OCI-LY1 (cell line): ENCODE results near the gene VDR.

Experiments
- H2AFZ ChIP-seq: fragments of 200-600 bp; sonication (generic), shearing (Covaris generic); 2 replicates; pipeline ENCODE4 v1.6.0; 2014; ENCODE audit warnings: antibody characterized with exemption, mild to moderate bottlenecking, low read length
- H3F3A ChIP-seq: fragments of 200-600 bp; sonication (generic), shearing (Covaris generic); 2 replicates; pipeline ENCODE4 v1.6.0; 2014; ENCODE audit warnings: mild to moderate bottlenecking, antibody characterized with exemption, low read length, moderate library complexity; ENCODE audit not compliant: insufficient read depth
- H3K27ac ChIP-seq: fragments of 200-600 bp; sonication (generic); 2 replicates; pipeline ENCODE4 v1.5.1; 2014; ENCODE audit warnings: low read length, mixed run types, mild to moderate bottlenecking, low read depth; ENCODE audit not compliant: poor library complexity, severe bottlenecking
- H3K27me3 ChIP-seq: fragments of 200-600 bp; sonication (generic); 2 replicates; pipeline ENCODE4 v1.6.0; 2014; ENCODE audit warnings: antibody characterized with exemption, mild to moderate bottlenecking, low read length, moderate library complexity; ENCODE audit not compliant: insufficient read depth
- H3K36me3 ChIP-seq: fragments of 200-600 bp; sonication (generic); 2 replicates; pipeline ENCODE4 v1.6.1; 2014; ENCODE audit warnings: mild to moderate bottlenecking, antibody characterized with exemption, low read length, moderate library complexity, mixed read lengths; ENCODE audit not compliant: insufficient read depth
- H3K4me1 ChIP-seq: fragments of 200-600 bp; sonication (generic); 2 replicates; pipeline ENCODE4 v1.5.1; 2014; ENCODE audit warnings: mild to moderate bottlenecking, low read length, moderate library complexity; ENCODE audit not compliant: insufficient read depth, severe bottlenecking
- H3K4me2 ChIP-seq: fragments of 200-600 bp; sonication (generic), shearing (Covaris generic); 2 replicates; pipeline ENCODE4 v1.6.1; 2014; ENCODE audit warnings: low read length
- H3K4me3 ChIP-seq: fragments of 200-600 bp; sonication (generic); 2 replicates; pipeline ENCODE4 v1.5.1; 2014; ENCODE audit warnings: low read length, low read depth, mild to moderate bottlenecking, mixed read lengths; ENCODE audit not compliant: poor library complexity, severe bottlenecking
- H3K79me2 ChIP-seq: fragments of 200-600 bp; shearing (Covaris generic); 2 replicates; pipeline ENCODE4 v1.6.1; 2016; ENCODE audit warnings: mixed run types, low read length, mixed read lengths; ENCODE audit not compliant: insufficient read depth
- H3K9ac ChIP-seq: fragments of 200-600 bp; sonication (generic), shearing (Covaris generic); 2 replicates; pipeline ENCODE4 v1.6.1; 2014; ENCODE audit warnings: mild to moderate bottlenecking, low read length, mixed read lengths
- H3K9me2 ChIP-seq: fragments of 200-600 bp; sonication (generic), shearing (Covaris generic); 2 replicates; pipeline ENCODE4 v1.6.1; 2014; ENCODE audit warnings: low read depth, mild to moderate bottlenecking, low read length, mixed read lengths
- H3K9me3 ChIP-seq: fragments of 200-600 bp; shearing (Covaris generic); 2 replicates; pipeline ENCODE4 v1.6.1; 2014; ENCODE audit warnings: low read length, mixed read lengths
- H4K20me1 ChIP-seq: fragments of 200-600 bp; sonication (generic), shearing (Covaris generic); 2 replicates; pipeline ENCODE4 v1.6.0; 2016; ENCODE audit warnings: mild to moderate bottlenecking, low read length; ENCODE audit not compliant: insufficient read depth
- EZH2 ChIP-seq: fragments of 200-600 bp; sonication (generic), shearing (Covaris generic); IDR thresholded peaks from 2 replicates; pipeline ENCODE4 v1.8.0; 2017; ENCODE audit warnings: borderline replicate concordance, mixed run types, mild to moderate bottlenecking, antibody characterized with exemption, low read length, moderate library complexity, mixed read lengths
- TF ChIP-seq, protein P1 (sequence below): fragments of 200-600 bp; sonication (generic), shearing (Covaris generic); IDR thresholded peaks from 2 replicates; pipeline ENCODE4 v1.5.1; 2017; ENCODE audit warnings: mild to moderate bottlenecking, antibody characterized with exemption, low read length, moderate library complexity, mixed read lengths

The VDR gene

DNA sequence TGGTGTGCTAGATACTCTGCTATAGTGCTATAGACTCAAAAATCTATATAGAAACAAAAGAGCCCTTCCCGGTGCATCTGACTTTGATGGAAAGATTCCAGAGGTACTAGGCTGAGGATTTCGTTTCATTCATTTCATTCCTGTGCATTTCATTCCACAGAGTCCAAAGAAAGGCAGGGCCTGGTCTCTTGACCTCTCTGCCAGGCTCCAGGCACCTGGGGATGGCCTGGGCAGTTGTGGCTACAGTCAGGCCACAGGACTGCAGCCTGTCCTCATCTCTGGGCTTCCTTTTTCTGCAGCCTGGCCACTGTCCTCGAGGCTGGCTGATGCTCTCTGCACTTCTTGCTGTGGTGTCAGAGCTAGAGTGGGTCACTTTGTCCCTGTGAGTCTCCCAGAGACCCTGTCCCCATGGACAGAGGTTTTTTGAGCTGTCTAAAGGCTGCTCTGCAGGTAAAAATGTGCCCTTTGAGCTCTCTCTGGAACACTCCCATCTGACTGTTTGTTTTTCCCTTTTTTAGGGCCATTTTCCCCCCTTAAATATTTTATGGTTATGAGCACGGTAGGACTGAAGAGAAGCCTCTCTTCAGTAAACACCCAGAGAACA, 3.2 kb upstream of the VDR start:
- no peak overlapping the region for H2AFZ ChIP-seq
- no peaks in the 10 kb centered on the region for H3K79me2 ChIP-seq
- H3K27ac ChIP-seq, result no peak overlapping the region
- no peak overlapping the region for H3K4me2 ChIP-seq
- H3K9me2 ChIP-seq, result no peaks in the 10 kb centered on the region
- H3K9me3 ChIP-seq, result no peaks in the 10 kb centered on the region
- no peaks in the 10 kb centered on the region for H3K36me3 ChIP-seq
- H3K27me3 ChIP-seq, result no peaks in the 10 kb centered on the region
- no peaks in the 10 kb centered on the region for H4K20me1 ChIP-seq
- no peaks in the 10 kb centered on the region for H3F3A ChIP-seq
- no peak overlapping the region for H3K9ac ChIP-seq
- no peak for TF ChIP-seq EZH2
- TF ChIP-seq, protein P1, sequence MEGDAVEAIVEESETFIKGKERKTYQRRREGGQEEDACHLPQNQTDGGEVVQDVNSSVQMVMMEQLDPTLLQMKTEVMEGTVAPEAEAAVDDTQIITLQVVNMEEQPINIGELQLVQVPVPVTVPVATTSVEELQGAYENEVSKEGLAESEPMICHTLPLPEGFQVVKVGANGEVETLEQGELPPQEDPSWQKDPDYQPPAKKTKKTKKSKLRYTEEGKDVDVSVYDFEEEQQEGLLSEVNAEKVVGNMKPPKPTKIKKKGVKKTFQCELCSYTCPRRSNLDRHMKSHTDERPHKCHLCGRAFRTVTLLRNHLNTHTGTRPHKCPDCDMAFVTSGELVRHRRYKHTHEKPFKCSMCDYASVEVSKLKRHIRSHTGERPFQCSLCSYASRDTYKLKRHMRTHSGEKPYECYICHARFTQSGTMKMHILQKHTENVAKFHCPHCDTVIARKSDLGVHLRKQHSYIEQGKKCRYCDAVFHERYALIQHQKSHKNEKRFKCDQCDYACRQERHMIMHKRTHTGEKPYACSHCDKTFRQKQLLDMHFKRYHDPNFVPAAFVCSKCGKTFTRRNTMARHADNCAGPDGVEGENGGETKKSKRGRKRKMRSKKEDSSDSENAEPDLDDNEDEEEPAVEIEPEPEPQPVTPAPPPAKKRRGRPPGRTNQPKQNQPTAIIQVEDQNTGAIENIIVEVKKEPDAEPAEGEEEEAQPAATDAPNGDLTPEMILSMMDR, result no peak
- peaks cover 18% of the 10 kb centered on the region for H3K4me1 ChIP-seq
- no peak overlapping the region for H3K4me3 ChIP-seq

DNA sequence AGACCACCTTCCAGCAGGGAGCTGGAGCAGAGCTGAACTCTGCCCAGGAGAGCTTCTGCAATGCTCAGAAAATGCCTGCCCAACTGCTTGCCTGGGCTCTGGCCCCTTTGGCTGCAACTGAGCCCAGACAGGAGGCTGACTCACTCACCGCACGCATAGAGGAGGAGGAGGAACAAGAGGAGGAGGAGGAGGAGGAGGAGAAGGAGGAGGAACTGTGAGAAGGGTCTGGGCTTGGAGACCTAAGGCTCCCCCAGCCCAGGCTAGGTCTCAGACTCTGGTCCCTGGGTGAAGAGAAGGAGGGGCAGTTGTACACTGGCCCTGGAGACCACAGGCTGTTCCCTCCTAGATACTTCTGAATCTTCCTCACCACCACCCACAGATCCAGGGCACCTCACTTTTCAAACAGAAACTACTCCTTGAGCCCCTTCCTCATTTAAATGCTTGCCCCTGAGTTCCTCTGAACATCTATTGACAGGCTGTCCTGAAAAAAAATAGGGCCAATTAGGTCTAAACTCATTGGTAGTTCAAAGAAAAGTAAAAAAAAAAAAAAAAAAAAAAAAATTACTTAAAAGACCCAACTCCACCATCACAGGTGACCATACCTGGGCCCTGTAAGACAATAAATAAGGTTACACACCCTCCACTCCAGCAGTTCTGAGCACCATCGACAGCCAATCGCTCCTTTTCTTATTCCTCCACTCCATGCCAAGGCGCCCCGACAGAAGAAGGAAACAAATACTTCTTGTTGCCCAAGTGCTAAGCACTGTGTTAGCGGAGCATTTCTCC, 674 bp downstream of the VDR start:
- Histone ChIP-seq H3K4me3 (peak overlapping the region; percentile 60), H3K27ac (no peak overlapping the region), H3F3A (no peaks in the 10 kb centered on the region), H3K4me1 (peaks cover 18% of the 10 kb centered on the region), H3K9me2 (no peaks in the 10 kb centered on the region), H3K4me2 (peak overlapping the region; percentile 73), H3K9me3 (no peaks in the 10 kb centered on the region), H3K36me3 (no peaks in the 10 kb centered on the region), H3K27me3 (0 out of 2 replicates have a peak, but pooled peaks cover 7% of the 10 kb centered on the region), H3K9ac (peak overlapping the region; percentile 49; the same call in 1 of the 2 replicates), H4K20me1 (no peaks in the 10 kb centered on the region), H3K79me2 (no peaks in the 10 kb centered on the region), H2AFZ (no peak overlapping the region)
- TF ChIP-seq EZH2, result no peak
- TF ChIP-seq, protein P1, result no peak

DNA sequence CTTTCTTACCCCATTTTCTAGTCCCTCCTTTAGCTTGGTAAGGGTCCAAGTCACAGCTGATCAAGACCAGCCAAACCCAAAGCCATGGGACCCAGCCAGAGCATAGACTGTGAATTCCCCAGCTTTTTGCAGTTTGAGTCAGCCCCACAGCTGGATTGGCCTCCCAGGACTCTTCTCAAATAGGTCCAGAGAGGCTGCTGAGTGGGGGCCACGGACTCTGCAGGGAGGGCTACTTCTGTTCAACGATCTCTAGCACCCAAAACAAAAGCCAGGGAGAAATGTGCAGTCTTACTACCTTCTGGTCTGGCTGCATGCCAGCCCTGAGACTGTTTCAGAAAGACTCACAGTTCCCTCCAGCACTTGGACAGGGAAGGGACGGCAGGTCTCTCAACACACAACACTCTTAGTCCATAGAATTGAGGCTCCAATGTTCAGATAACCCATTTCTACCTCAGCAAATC, 1.6 kb downstream of the VDR start:
- Histone ChIP-seq H3K9me2 (no peaks in the 10 kb centered on the region), H4K20me1 (no peaks in the 10 kb centered on the region), H3F3A (no peaks in the 10 kb centered on the region), H3K27me3 (0 out of 2 replicates have a peak, but pooled peaks cover 8% of the 10 kb centered on the region), H3K4me1 (peaks cover 18% of the 10 kb centered on the region), H3K79me2 (no peaks in the 10 kb centered on the region), H3K27ac (no peak overlapping the region), H3K36me3 (no peaks in the 10 kb centered on the region), H3K9me3 (no peaks in the 10 kb centered on the region), H2AFZ (no peak overlapping the region), H3K4me2 (no peak overlapping the region; the same call in 1 of the 2 replicates), H3K9ac (no peak overlapping the region), H3K4me3 (no peak overlapping the region)
- TF ChIP-seq, protein P1, result no peak
- no peak for TF ChIP-seq EZH2
